ENCODE data around the gene EMP3. TPM values are rescaled to one million over a fixed set of nuclear protein-coding genes. Genes with fewer than 3 reads are reported as not detected.

EMP3 gene
- total RNA-seq, 2 experiments from 2014 or later, result 189 to 191 TPM

- H3K9me3 Mint-ChIP-seq, result no peaks in the 10 kb centered on the region
- ChIA-PET POLR2A (interaction anchor here (1.0 to 1.4 kb wide), 2 partner anchors 9 to 90 kb away, joined by 3 read pairs; no protein-coding TSS in a partner anchor), CTCF (interaction anchor here (0.5 to 2.6 kb wide), 13 partner anchors 9 to 257 kb away, joined by 3 to 9 read pairs (median 4); partner anchors contain the start of genes GRIN2D, SYNGR4 and TMEM143)
- peaks cover 1% of the 10 kb centered on the region for H3K36me3 Mint-ChIP-seq (ENCODE audit: low read depth)
- peak; percentile 75 for TF ChIP-seq CTCF (IDR thresholded peaks at IDR 0.05)
- no peak overlapping the region for H3K27ac Mint-ChIP-seq
- no peaks in the 10 kb centered on the region for H3K27me3 Mint-ChIP-seq
- H3K4me1 Mint-ChIP-seq (ENCODE audit: low read depth), result peaks cover 7% of the 10 kb centered on the region
- DNase-seq (peak; percentile 89), ATAC-seq (peak; percentile 97)
- intact Hi-C loops (cut with micrococcal nuclease), result no loop called here
- no peak overlapping the region for H3K4me3 Mint-ChIP-seq
These were observed 26.0 kb downstream of the EMP3 start for GRCh38 chr19:48351341-48351752.

- Mint-ChIP-seq H3K4me3 (no peak overlapping the region), H3K4me1 (ENCODE audit: low read depth) (peaks cover 7% of the 10 kb centered on the region), H3K27ac (no peak overlapping the region), H3K9me3 (no peaks in the 10 kb centered on the region), H3K27me3 (no peaks in the 10 kb centered on the region), H3K36me3 (ENCODE audit: low read depth) (peaks cover 8% of the 10 kb centered on the region)
- ChIA-PET POLR2A (interaction anchor here (1.2 kb wide), 1 partner anchor 254 kb away, joined by 3 read pairs; no protein-coding TSS in a partner anchor), CTCF (no interaction called here)
- DNase-seq (no peak), ATAC-seq (no peak)
- intact Hi-C loops (cut with micrococcal nuclease), result no loop called here
- TF ChIP-seq CTCF (IDR thresholded peaks at IDR 0.05), result no peak
These were observed 28.3 kb downstream of the EMP3 start for GRCh38 chr19:48353677-48354076.

- no peak overlapping the region for H3K4me3 Mint-ChIP-seq
- intact Hi-C loops (cut with micrococcal nuclease), result no loop called here
- DNase-seq, result no peak
These were observed 29.1 kb downstream of the EMP3 start for GRCh38 chr19:48354332-48354992.

GRCh38 chr19:48355365-48355954, 30.1 kb downstream of the EMP3 start:
- intact Hi-C loops (cut with micrococcal nuclease), result no loop called here
- Mint-ChIP-seq H3K4me1 (ENCODE audit: low read depth) (peaks cover 7% of the 10 kb centered on the region), H3K36me3 (ENCODE audit: low read depth) (peaks cover 11% of the 10 kb centered on the region), H3K4me3 (no peak overlapping the region), H3K27me3 (no peaks in the 10 kb centered on the region), H3K27ac (no peak overlapping the region), H3K9me3 (no peaks in the 10 kb centered on the region)
- DNase-seq (no peak), ATAC-seq (no peak)
- ChIA-PET POLR2A (no interaction called here), CTCF (no interaction called here)
- no peak for TF ChIP-seq CTCF (IDR thresholded peaks at IDR 0.05)

More at GRCh38 chr19:48354332-48354992, 29.1 kb downstream of the EMP3 start:
- ATAC-seq, result no peak
- ChIA-PET POLR2A (interaction anchor here (1.2 kb wide), 1 partner anchor 254 kb away, joined by 3 read pairs; no protein-coding TSS in a partner anchor), CTCF (interaction anchor here (1.0 kb wide), 1 partner anchor 40 kb away, joined by 3 read pairs; no protein-coding TSS in a partner anchor)
- Mint-ChIP-seq H3K27me3 (no peaks in the 10 kb centered on the region), H3K36me3 (ENCODE audit: low read depth) (peaks cover 9% of the 10 kb centered on the region), H3K9me3 (no peaks in the 10 kb centered on the region), H3K4me1 (ENCODE audit: low read depth) (peaks cover 7% of the 10 kb centered on the region), H3K27ac (no peak overlapping the region)
- no peak for TF ChIP-seq CTCF (IDR thresholded peaks at IDR 0.05)

- POLR2A ChIA-PET, result interaction anchor here (1.7 kb wide), 1 partner anchor 25 kb away, joined by 5 read pairs; no protein-coding TSS in a partner anchor
- Mint-ChIP-seq H3K36me3 (ENCODE audit: low read depth) (peaks cover 9% of the 10 kb centered on the region), H3K4me1 (ENCODE audit: low read depth) (peaks cover 4% of the 10 kb centered on the region), H3K27me3 (no peaks in the 10 kb centered on the region), H3K9me3 (no peaks in the 10 kb centered on the region), H3K4me3 (no peak overlapping the region), H3K27ac (no peak overlapping the region)
- ATAC-seq, result no peak
- intact Hi-C loops (cut with micrococcal nuclease), result no loop called here
- no peak for TF ChIP-seq CTCF (IDR thresholded peaks at IDR 0.05)
- no peak for DNase-seq
- CTCF ChIA-PET, result no interaction called here
These were observed 33.8 kb downstream of the EMP3 start for GRCh38 chr19:48359123-48359522.
